ENCODE data around the gene CTNND1.

CTNND1 gene

DNA sequence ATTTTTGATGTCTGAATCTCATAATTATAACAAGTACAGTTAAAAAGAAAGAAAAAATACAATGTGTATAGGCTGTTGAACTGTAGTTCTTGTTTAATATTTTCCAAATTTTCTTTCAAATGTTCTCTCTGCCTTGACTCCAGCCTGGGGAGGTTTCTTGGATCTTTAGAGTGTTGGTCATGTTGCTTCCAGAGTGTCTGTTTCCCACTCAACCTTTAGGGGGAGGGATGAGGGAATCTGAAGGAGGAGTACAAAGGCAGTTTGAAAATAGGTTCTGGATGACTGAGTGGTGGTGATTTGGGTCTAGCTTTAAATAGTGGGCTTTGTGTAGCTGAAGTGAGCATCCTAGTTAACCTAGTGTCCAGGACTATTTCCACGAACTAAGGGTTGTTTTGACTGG is 2.0 kb downstream of the CTNND1 start:
- DNase-seq = no peak

- DNase-seq = no peak
Measured at GRCh38 chr11:57764021-57764420, 2.4 kb downstream of the CTNND1 start.

- DNase-seq = no peak
Measured at GRCh38 chr11:57764566-57764965, 3.0 kb downstream of the CTNND1 start.

- no peak for DNase-seq
Measured at GRCh38 chr11:57764972-57765371, 3.4 kb downstream of the CTNND1 start.

DNA sequence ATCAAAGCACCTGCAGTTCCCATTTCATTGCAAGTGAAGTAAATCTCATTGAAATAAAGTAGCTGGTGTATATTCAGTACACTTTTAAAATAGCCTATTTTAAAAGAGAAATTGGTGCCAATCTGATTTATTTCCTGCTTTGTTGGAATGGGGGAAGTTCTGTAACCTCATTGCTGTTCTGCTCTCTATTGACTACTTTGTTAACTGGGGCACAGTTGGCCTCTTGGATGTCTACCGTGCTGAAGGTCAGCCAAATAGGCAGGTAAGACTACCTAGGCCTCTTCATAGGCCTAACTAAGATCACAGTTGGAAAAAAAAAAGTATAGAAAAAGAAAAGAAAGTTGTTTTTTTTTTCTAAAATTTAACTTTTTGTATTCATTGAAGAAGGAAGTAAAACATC is 9.2 kb downstream of the CTNND1 start:
- no peak for DNase-seq

- DNase-seq = no peak
Measured at GRCh38 chr11:57771365-57771764, 9.8 kb downstream of the CTNND1 start.

GRCh38 chr11:57772562-57772961 is 11.0 kb downstream of the CTNND1 start:
- no peak for DNase-seq

GRCh38 chr11:57773026-57773598 is 11.5 kb downstream of the CTNND1 start:
- DNase-seq = no peak

- DNase-seq = no peak
Measured at GRCh38 chr11:57775491-57775890, 13.9 kb downstream of the CTNND1 start.

GRCh38 chr11:57776031-57776521 is 14.5 kb downstream of the CTNND1 start:
- DNase-seq = no peak

DNA sequence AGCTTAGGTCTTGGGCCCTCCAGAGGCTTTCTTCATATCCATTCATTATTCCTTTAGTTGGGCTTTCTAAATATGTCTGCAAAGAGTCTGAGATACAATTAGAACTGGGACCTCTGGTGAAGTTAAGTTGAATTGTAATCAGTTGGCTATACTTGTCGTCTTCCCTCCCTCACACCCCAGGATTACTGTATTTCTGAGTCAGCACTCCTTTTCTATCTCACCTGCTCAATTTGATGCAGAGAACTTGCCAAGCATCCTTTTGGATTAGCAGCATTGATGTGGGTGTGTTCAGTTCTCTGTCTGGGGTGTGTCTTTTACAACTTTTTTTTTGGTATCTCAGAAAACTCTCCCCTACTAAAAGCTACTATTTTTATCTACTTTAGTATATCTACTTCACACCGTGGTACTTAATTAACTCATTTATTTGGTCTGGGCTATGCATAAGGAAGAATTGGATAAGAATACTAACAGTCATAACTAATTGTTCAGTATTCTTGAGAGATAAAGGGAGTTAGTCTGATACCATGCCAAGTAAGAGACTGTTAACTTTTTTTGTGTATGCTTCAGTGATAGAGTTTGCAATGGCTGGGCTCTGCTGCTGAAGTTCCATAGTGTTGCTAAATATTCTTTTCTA is 15.1 kb downstream of the CTNND1 start:
- DNase-seq = no peak

DNA sequence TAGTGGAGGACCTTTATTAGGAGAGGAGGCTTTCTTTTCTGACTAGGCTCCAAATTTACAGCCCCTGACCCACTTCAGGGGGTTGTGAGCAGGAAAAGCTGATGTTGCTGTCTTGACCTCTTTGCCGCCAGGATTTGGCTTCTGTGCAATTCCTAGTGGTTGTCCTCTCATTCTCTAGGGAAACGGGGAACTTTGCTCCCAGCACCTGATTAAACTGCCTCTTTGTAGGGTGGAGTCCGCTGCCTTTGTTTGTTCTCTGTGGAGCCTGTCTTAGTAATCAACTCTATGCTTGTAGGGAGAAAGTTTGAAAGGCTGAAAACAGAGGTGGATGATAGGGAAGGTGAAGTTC is 16.3 kb downstream of the CTNND1 start:
- no peak for DNase-seq

GRCh38 chr11:57778318-57779037 is 16.9 kb downstream of the CTNND1 start:
- no peak for DNase-seq

DNA sequence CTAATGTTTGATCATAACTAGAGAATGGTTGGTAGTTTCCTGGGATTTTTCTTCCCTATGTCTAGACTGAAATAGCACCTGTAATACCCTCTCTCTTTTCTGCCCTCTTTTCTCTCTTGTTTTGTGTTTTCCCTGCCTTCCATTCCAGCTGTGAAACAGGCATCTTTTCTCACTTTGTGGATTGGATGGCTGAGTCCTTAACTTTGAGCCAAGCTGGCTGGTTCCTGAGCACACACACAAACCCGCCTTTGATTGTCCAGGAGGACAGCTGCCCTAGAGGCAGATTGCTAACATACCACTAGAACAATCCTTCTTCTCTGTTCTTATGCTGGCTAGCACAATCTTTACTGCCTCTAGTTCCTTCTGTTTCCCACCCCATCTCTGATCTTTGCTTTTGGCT is 17.7 kb downstream of the CTNND1 start:
- DNase-seq = no peak

GRCh38 chr11:57781529-57781943 is 19.9 kb downstream of the CTNND1 start:
- no peak for DNase-seq

GRCh38 chr11:57785072-57785471 is 23.5 kb downstream of the CTNND1 start:
- DNase-seq = no peak

DNA sequence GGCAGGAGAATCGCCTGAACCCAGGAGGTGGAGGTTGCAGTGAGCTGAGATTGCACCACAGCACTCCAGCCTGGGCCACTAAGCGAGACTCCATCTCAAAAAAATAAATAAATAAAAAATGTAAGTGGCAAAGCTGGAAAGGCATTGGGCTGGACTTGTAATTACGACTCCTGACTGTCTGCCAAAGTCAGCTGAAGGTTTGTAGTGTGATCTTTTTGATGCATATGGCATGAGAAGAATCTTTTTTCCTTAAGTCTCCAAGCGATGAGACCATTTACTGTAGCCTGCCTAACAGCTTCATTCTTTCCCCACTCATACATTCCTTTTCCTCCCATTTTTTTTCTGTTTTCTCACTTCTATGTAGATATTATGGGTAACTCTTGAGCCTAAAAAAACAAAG is 24.8 kb downstream of the CTNND1 start:
- no peak for DNase-seq

GRCh38 chr11:57787006-57787604 is 25.5 kb downstream of the CTNND1 start:
- no peak for DNase-seq

- DNase-seq = no peak
Measured at GRCh38 chr11:57787920-57788702, 26.5 kb downstream of the CTNND1 start.

DNA sequence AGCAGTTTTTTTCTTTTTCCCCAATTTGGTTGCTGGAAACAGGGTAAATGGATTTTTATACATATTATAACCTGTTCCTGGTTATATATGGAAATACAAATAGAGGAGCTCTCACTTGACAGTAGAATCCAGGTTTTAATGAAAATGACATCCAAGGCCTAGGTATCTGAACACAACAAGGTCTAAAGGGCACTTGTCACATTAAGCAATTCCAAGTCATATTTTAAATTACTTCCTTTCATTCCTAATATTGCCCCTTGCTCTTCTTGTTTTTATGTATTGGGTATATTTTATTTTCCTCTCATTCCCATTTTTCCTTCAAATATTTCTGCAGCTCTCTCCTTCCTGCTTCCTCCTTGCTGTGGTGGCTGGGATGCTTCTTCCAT is 27.1 kb downstream of the CTNND1 start:
- DNase-seq = no peak

GRCh38 chr11:57791321-57792059 is 29.9 kb downstream of the CTNND1 start:
- no peak for DNase-seq

GRCh38 chr11:57792060-57792541 is 30.5 kb downstream of the CTNND1 start:
- DNase-seq = peak; percentile 65

Measured in stimulated activated naive CD4-positive, alpha-beta T cell treated with Interleukin-2 at 50 U/mL for 16 hours (primary cell).